NCI-H460 (cell line): ENCODE data around the gene DGAT2L6. TPM values are rescaled to one million over a fixed set of nuclear protein-coding genes. Genes with fewer than 3 reads are reported as not detected.

Experiments used
- DNase-seq: peaks from one replicate; pipeline ENCODE4 v3.0.0-alpha.2; 2016; ENCODE audit warnings: low read depth; ENCODE audit errors: extremely low read depth
- polyA plus RNA-seq: library from polyadenylated mRNA; depleted of rRNA; stranded (reverse); fragments of >200 nt; gene quantifications from 2 replicates; pipeline ENCODE4 v1.2.3, GENCODE V29; 2014; cell fraction: nucleus; rRNA removed
- total RNA-seq: library from RNA; depleted of rRNA; stranded (reverse); fragments of >200 nt; shearing (Covaris generic); gene quantifications from 2 replicates; pipeline ENCODE4 v1.2.3, GENCODE V29; 2014; rRNA removed

Gene DGAT2L6
- total RNA-seq = not detected in 2 replicates
- not detected in 2 replicates for polyA plus RNA-seq

- DNase-seq = no peak
Measured at GRCh38 chrX:70176938-70177533, at the start of gene DGAT2L6. TSS of gene DGAT2L6 (plus strand) at chrX:70177483. CDS start at chrX:70177583, 100 bp downstream.

GRCh38 chrX:70128071-70128470 is 49.2 kb upstream of the DGAT2L6 start:
- DNase-seq = no peak

- DNase-seq = no peak
Measured at GRCh38 chrX:70129816-70130215, 47.5 kb upstream of the DGAT2L6 start.

- peak; percentile 24 for DNase-seq
Measured at GRCh38 chrX:70132224-70132623, 45.1 kb upstream of the DGAT2L6 start.

- peak; percentile 4 for DNase-seq
Measured at GRCh38 chrX:70132877-70133302, 44.4 kb upstream of the DGAT2L6 start.

- DNase-seq = peak; percentile 90
Measured at GRCh38 chrX:70133303-70134115, 43.8 kb upstream of the DGAT2L6 start, which contains the start of gene IGBP1. TSS of gene IGBP1 (plus strand) at chrX:70133447. CDS start at chrX:70133948, 501 bp downstream.

- no peak for DNase-seq
Measured at GRCh38 chrX:70134116-70134477, 43.2 kb upstream of the DGAT2L6 start.

- no peak for DNase-seq
Measured at GRCh38 chrX:70138622-70139021, 38.7 kb upstream of the DGAT2L6 start.

- no peak for DNase-seq
Measured at GRCh38 chrX:70139736-70140135, 37.5 kb upstream of the DGAT2L6 start.

GRCh38 chrX:70141373-70141772 is 35.9 kb upstream of the DGAT2L6 start:
- no peak for DNase-seq

- DNase-seq = no peak
Measured at GRCh38 chrX:70166601-70167590, 10.4 kb upstream of the DGAT2L6 start.

GRCh38 chrX:70168238-70169188 is 8.8 kb upstream of the DGAT2L6 start:
- no peak for DNase-seq

- no peak for DNase-seq
Measured at GRCh38 chrX:70169281-70169680, 8.0 kb upstream of the DGAT2L6 start.

GRCh38 chrX:70171624-70172023 is 5.7 kb upstream of the DGAT2L6 start:
- DNase-seq = no peak

GRCh38 chrX:70172221-70172620 is 5.1 kb upstream of the DGAT2L6 start:
- no peak for DNase-seq

GRCh38 chrX:70172964-70173363 is 4.3 kb upstream of the DGAT2L6 start:
- no peak for DNase-seq

- no peak for DNase-seq
Measured at GRCh38 chrX:70174754-70175153, 2.5 kb upstream of the DGAT2L6 start.

GRCh38 chrX:70175338-70175737 is 1.9 kb upstream of the DGAT2L6 start:
- DNase-seq = no peak

GRCh38 chrX:70183091-70183490 is 5.8 kb downstream of the DGAT2L6 start:
- no peak for DNase-seq

- no peak for DNase-seq
Measured at GRCh38 chrX:70190225-70190624, 12.9 kb downstream of the DGAT2L6 start.
